Thymus (tissue), 11 donors: ENCODE measurements around the gene STXBP6. TPM values are rescaled to one million over a fixed set of nuclear protein-coding genes. Genes with fewer than 3 reads are reported as not detected.
"Not testable (repeated sequence)": the region's sequence is repeated elsewhere in the genome, so short reads cannot be mapped to it uniquely, and the experiment has no call there.

Experiments used
- DNase-seq, 9 donors: peaks; one replicate each; pipeline ENCODE4 v3.0.0-alpha.2; 2013; ENCODE audit warnings: low spot score in 9 of 9, low read depth in 6 of 9, missing footprints in 1 of 9
- H3K27ac ChIP-seq, 2 donors: one replicate each; pipeline ENCODE4 v1.5.1; 2013; ENCODE audit warnings: control low read depth in 1 of 2, low read depth in 1 of 2, low read length in 1 of 2, mild to moderate bottlenecking in 1 of 2, moderate library complexity in 1 of 2
- H3K27me3 ChIP-seq, 2 donors: one replicate each; pipeline ENCODE4 v1.5.1; 2013; ENCODE audit warnings: low read length in 1 of 2; ENCODE audit not compliant: control insufficient read depth in 2 of 2, insufficient read depth in 1 of 2
- H3K36me3 ChIP-seq, 2 donors: one replicate each; pipeline ENCODE4 v1.5.1; 2013; ENCODE audit warnings: low read length in 1 of 2, mild to moderate bottlenecking in 1 of 2, moderate library complexity in 1 of 2; ENCODE audit not compliant: control insufficient read depth in 2 of 2, insufficient read depth in 2 of 2
- H3K4me1 ChIP-seq, 2 donors: one replicate each; pipeline ENCODE4 v1.5.1; 2013; ENCODE audit warnings: low read length in 2 of 2; ENCODE audit not compliant: control insufficient read depth in 2 of 2, insufficient read depth in 2 of 2
- H3K4me3 ChIP-seq, 2 donors: one replicate each; pipeline ENCODE4 v1.5.1; 2013; ENCODE audit warnings: low read length in 2 of 2, control low read depth in 1 of 2, mild to moderate bottlenecking in 1 of 2
- H3K9me3 ChIP-seq, 2 donors: one replicate each; pipeline ENCODE4 v1.5.1; 2013; ENCODE audit warnings: low read length in 1 of 2, mild to moderate bottlenecking in 1 of 2; ENCODE audit not compliant: control insufficient read depth in 2 of 2, insufficient read depth in 1 of 2
- whole genome bisulfite sequencing: extraction: QIAGEN DNeasy Blood & Tissue Kit; methylation state at CpG from one replicate; pipeline ENCODE4 v1.1.7; 2013; 5-methylcytosine and 5-hydroxymethylcytosine counted together
- polyA plus RNA-seq: library from polyadenylated mRNA; stranded (reverse); fragments of 200-250 nt; gene quantifications from one replicate; pipeline ENCODE4 v1.2.3, GENCODE V29; 2013
- total RNA-seq: library from RNA; stranded (reverse); fragments of 120-200 nt; gene quantifications from one replicate; pipeline ENCODE4 v1.2.4, GENCODE V29; 2013
- donor health status: healthy.

The STXBP6 gene
- total and polyA plus RNA-seq, 2 donors: 6.9 to 8.3 TPM

- not testable (repeated sequence) for H3K27ac ChIP-seq, H3K9me3 ChIP-seq, H3K4me3 ChIP-seq, H3K36me3 ChIP-seq, H3K4me1 ChIP-seq, H3K27me3 ChIP-seq, DNase-seq
- WGBS: 98% methylated on average over 10 of the region's 10 CpGs
Measured at GRCh38 chr14:24803426-24803825, 246.5 kb downstream of the STXBP6 start.

- 93% methylated on average over 5 of the region's 5 CpGs for WGBS
- no peak overlapping the region for H3K4me3 ChIP-seq
- H3K27ac ChIP-seq: no peak overlapping the region
- DNase-seq: no peak
- H3K4me1 ChIP-seq: no peaks in the 10 kb centered on the region
- no peaks in the 10 kb centered on the region for H3K27me3 ChIP-seq
- H3K36me3 ChIP-seq: no peaks in the 10 kb centered on the region
- H3K9me3 ChIP-seq: no peaks in the 10 kb centered on the region
Measured at GRCh38 chr14:24802236-24802635, 247.7 kb downstream of the STXBP6 start.

- no peak for DNase-seq
- Histone ChIP-seq H3K36me3 (no peaks in the 10 kb centered on the region), H3K4me3 (no peak overlapping the region), H3K27ac (no peak overlapping the region), H3K4me1 (no peaks in the 10 kb centered on the region), H3K27me3 (no peaks in the 10 kb centered on the region), H3K9me3 (no peaks in the 10 kb centered on the region)
- 99% methylated on average over 1 of the region's 1 CpG for WGBS
Measured at GRCh38 chr14:24801024-24801423, 248.9 kb downstream of the STXBP6 start.

- Histone ChIP-seq H3K4me3 (no peak overlapping the region), H3K4me1 (no peaks in the 10 kb centered on the region), H3K9me3 (no peaks in the 10 kb centered on the region), H3K36me3 (no peaks in the 10 kb centered on the region), H3K27ac (no peak overlapping the region), H3K27me3 (no peaks in the 10 kb centered on the region)
- WGBS: 82% methylated on average over 6 of the region's 6 CpGs
- DNase-seq: no peak
Measured at GRCh38 chr14:24798911-24799462, 251.0 kb downstream of the STXBP6 start.

DNA sequence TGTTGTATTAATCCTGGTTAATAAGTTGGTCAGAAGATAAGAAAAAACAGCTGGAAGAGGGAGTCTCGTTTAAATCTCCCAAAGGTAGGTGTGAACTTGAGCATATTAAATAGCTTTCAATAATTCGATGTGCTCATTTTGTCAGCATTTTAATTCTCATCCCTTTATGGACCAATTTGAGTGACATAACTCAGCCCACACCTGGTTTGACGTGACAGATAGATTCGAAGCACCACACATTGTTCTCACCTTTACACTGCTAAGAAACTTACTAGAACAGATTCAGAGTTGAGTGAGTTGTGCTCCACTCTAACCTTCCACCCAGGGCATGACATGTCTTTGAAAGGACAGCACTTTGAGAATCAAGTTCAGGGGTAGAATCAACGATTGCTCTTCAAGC is 254.5 kb downstream of the STXBP6 start:
- no peaks in the 10 kb centered on the region for H3K27me3 ChIP-seq
- no peaks in the 10 kb centered on the region for H3K9me3 ChIP-seq
- H3K36me3 ChIP-seq: no peaks in the 10 kb centered on the region
- 95% methylated on average over 5 of the region's 5 CpGs for WGBS
- DNase-seq: no peak
- H3K4me3 ChIP-seq: no peak overlapping the region
- H3K4me1 ChIP-seq: no peaks in the 10 kb centered on the region
- no peak overlapping the region for H3K27ac ChIP-seq

- Histone ChIP-seq H3K4me1 (no peaks in the 10 kb centered on the region), H3K36me3 (no peaks in the 10 kb centered on the region), H3K9me3 (no peaks in the 10 kb centered on the region), H3K27ac (no peak overlapping the region), H3K27me3 (no peaks in the 10 kb centered on the region), H3K4me3 (no peak overlapping the region)
- 71% methylated on average over 10 of the region's 10 CpGs for WGBS
- no peak for DNase-seq
Measured at GRCh38 chr14:24794644-24795305, 255.2 kb downstream of the STXBP6 start.

DNA sequence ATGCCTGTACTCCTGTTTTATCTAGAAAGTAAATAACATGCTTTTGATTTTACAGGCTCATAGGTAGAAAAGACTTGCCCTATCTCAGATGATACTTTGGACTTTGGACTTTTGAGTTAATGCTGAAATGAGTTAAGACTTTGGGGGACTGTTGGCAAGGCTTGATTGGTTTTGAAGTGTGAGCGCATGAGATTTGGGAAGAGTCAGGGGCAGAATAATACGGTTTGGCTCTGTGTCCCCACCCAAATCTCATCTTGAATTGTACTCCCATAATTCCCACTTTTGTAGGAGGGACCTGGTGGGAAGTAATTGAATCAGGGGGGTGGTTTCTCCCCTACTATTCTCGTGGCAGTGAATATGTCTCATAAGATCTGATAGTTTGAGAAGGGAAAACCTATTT is 259.8 kb downstream of the STXBP6 start:
- DNase-seq: no peak
- Histone ChIP-seq H3K36me3 (no peaks in the 10 kb centered on the region), H3K4me1 (no peaks in the 10 kb centered on the region), H3K9me3 (no peaks in the 10 kb centered on the region), H3K27me3 (no peaks in the 10 kb centered on the region), H3K27ac (no peak overlapping the region), H3K4me3 (no peak overlapping the region)
- WGBS: 93% methylated on average over 3 of the region's 3 CpGs

- Histone ChIP-seq H3K9me3 (no peaks in the 10 kb centered on the region), H3K36me3 (no peaks in the 10 kb centered on the region), H3K27ac (no peak overlapping the region), H3K27me3 (no peaks in the 10 kb centered on the region), H3K4me1 (no peaks in the 10 kb centered on the region), H3K4me3 (no peak overlapping the region)
- DNase-seq: peak in 1 of 9 donors; percentile 7
- WGBS: 66% methylated on average over 4 of the region's 4 CpGs
Measured at GRCh38 chr14:24789378-24789884, 260.5 kb downstream of the STXBP6 start.

DNA sequence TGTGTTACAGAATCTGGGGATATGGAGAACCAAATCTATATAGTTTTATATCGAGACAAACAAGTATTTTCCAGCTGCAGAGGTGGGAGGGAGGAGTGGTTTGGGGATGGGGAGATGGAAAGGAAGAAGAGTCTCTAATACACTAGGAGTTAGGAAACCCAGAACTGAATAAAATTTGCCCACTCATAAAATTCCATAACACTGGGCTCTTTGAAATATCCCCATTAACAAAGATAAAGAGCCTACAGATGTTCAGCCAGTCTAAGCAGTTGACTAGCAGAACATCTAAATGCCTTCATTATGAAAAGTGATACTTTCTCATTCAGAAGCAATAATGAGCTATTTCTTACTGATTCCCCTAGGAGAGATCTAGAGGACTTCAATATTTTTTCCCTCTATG is 264.2 kb downstream of the STXBP6 start:
- Histone ChIP-seq H3K4me1 (no peaks in the 10 kb centered on the region), H3K36me3 (no peaks in the 10 kb centered on the region), H3K27me3 (no peaks in the 10 kb centered on the region), H3K4me3 (no peak overlapping the region), H3K9me3 (no peaks in the 10 kb centered on the region), H3K27ac (no peak overlapping the region)
- WGBS: 94% methylated on average over 1 of the region's 1 CpG
- DNase-seq: no peak
